ENCODE results near the gene SESN1. TPM values are rescaled to one million over a fixed set of nuclear protein-coding genes. Genes with fewer than 3 reads are reported as not detected.

The SESN1 gene
- polyA plus RNA-seq, 2 of the 4 experiments (the other 2 are of a cell fraction): 7.9 to 13.9 TPM

GRCh38 chr6:108969776-108970175, 124.9 kb downstream of the SESN1 start:
- H3K9me3 ChIP-seq: no peaks in the 10 kb centered on the region
- ChIA-PET POLR2A (no interaction called here), CTCF (interaction anchor here (0.6 kb wide), 1 partner anchor 954 kb away, joined by 3 read pairs; no protein-coding TSS in a partner anchor)
- H3K4me1 ChIP-seq: no peaks in the 10 kb centered on the region
- 29% methylated on average over 2 of the region's 2 CpGs for WGBS (ENCODE audit: missing lambda C conversion rate)
- H3K4me2 ChIP-seq: no peak overlapping the region
- ATAC-seq (no peak), FAIRE-seq (no peak), DNase-seq (ENCODE audit: low read depth in 1 of 2, low spot score in 1 of 2) (no peak)
- TF ChIP-seq CBX8 (IDR thresholded peaks at IDR 0.05): no peak
- no peak for TF ChIP-seq FOSL2 (IDR thresholded peaks at IDR 0.05)
- TF ChIP-seq FOSL2 (CRISPR knock-in tag; IDR thresholded peaks at IDR 0.05): no peak
- no peak for TF ChIP-seq ZSCAN20 (CRISPR knock-in tag; IDR thresholded peaks at IDR 0.05)
- TF ChIP-seq JUN (IDR thresholded peaks at IDR 0.05): no peak
- no peak for TF ChIP-seq MAX (IDR thresholded peaks at IDR 0.05)
- TF ChIP-seq CTCF (IDR thresholded peaks at IDR 0.05): no peak
- no peak overlapping the region for H3K27ac ChIP-seq
- H3K4me3 ChIP-seq: no peak overlapping the region

GRCh38 chr6:108968325-108969316, 126.0 kb downstream of the SESN1 start:
- Histone ChIP-seq H3K4me3 (no peak overlapping the region), H3K27ac (no peak overlapping the region), H3K4me1 (no peaks in the 10 kb centered on the region), H3K9me3 (no peaks in the 10 kb centered on the region), H3K4me2 (no peak overlapping the region)
- WGBS (ENCODE audit: missing lambda C conversion rate): 73% methylated on average over 14 of the region's 14 CpGs
- DNase-seq (ENCODE audit: low read depth in 1 of 2, low spot score in 1 of 2) (no peak), FAIRE-seq (no peak), ATAC-seq (no peak)
- POLR2A ChIA-PET: no interaction called here
- TF ChIP-seq POLR2AphosphoS2 (conservative IDR thresholded peaks at IDR 0.05; ENCODE audit: low read length) (no peak), HOXB5 (CRISPR knock-in tag; IDR thresholded peaks at IDR 0.05) (no peak), GATA3 (IDR thresholded peaks at IDR 0.05; ENCODE audit: borderline replicate concordance) (no peak), JUN (IDR thresholded peaks at IDR 0.05) (no peak), ESRRA (IDR thresholded peaks at IDR 0.05; ENCODE audit: borderline replicate concordance, low read length) (no peak), PBX3 (IDR thresholded peaks at IDR 0.05) (no peak), EHMT2 (IDR thresholded peaks at IDR 0.05; ENCODE audit: low read depth) (no peak), ZC3H11A (IDR thresholded peaks at IDR 0.05) (no peak), RAD21 (conservative IDR thresholded peaks at IDR 0.05 in 1 of 2, IDR thresholded peaks at IDR 0.05 in 1 of 2) (no peak), USF2 (IDR thresholded peaks at IDR 0.05) (no peak), BHLHE40 (IDR thresholded peaks at IDR 0.05; ENCODE audit: low read depth, low read length) (no peak), EHF (CRISPR knock-in tag; IDR thresholded peaks at IDR 0.05) (no peak), CBX8 (IDR thresholded peaks at IDR 0.05) (no peak), KDM5A (IDR thresholded peaks at IDR 0.05) (no peak), FOXS1 (CRISPR knock-in tag; IDR thresholded peaks at IDR 0.05) (no peak)
- CTCF ChIA-PET: interaction anchor here (0.5 to 1.5 kb wide), 3 partner anchors 9 to 211 kb away, joined by 3 to 4 read pairs (median 3); no protein-coding TSS in a partner anchor
